ENCODE results near the gene TTC39B. TPM values are rescaled to one million over a fixed set of nuclear protein-coding genes. Genes with fewer than 3 reads are reported as not detected.
"Not testable (repeated sequence)": the region's sequence is repeated elsewhere in the genome, so short reads cannot be mapped to it uniquely, and the experiment has no call there.

Gene TTC39B
- total RNA-seq (2014; rRNA removed) = 9.0 and 9.2 TPM in 2 replicates
- polyA plus RNA-seq (2012) = 2.4 TPM

GRCh38 chr9:15306757-15307522 is at the start of gene TTC39B:
TSS of gene TTC39B (minus strand) at chr9:15307216. CDS start at chr9:15307125, 91 bp downstream.
- peak; percentile 91 for DNase-seq (ENCODE audit: low read depth)

DNA sequence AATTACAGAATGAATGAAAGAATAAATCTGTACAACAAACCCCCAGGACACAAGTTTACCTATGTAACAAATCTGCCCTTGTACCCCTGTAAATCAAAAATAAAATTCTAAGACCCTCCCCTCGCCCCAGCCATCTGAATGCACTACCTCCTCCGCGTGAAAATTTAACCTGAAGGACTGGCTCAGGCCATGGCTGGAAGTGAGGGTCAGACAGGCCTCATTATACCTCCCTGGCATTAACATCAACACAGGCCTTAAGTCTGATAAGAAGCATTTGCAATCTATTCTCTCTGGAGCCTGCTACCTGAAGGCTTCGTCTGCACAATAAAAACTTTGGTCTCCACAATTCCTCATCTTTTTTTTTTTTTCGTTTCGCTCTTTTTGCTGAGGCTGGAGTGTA is 48.7 kb upstream of the TTC39B start:
- DNase-seq (ENCODE audit: low read depth) = no peak

DNA sequence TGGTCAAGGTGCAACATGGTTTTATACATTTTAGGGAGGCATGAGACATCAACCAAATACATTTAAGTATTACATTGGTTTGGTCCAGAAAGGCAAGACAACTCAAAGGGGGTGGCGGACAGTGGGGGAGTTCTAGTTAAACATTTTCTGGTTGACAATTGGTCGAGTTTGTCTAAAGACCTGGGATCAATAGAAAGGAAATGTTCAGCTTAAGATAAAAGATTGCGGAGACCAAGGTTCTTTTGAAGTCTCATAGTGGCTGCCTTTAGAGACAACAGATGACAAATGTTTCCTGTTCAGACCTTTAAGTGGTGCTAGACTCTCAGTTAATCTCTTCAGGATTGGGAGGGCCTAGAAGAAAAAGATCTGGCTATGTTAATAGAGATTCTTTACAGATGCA is 47.7 kb upstream of the TTC39B start:
- no peak for DNase-seq (ENCODE audit: low read depth)

DNA sequence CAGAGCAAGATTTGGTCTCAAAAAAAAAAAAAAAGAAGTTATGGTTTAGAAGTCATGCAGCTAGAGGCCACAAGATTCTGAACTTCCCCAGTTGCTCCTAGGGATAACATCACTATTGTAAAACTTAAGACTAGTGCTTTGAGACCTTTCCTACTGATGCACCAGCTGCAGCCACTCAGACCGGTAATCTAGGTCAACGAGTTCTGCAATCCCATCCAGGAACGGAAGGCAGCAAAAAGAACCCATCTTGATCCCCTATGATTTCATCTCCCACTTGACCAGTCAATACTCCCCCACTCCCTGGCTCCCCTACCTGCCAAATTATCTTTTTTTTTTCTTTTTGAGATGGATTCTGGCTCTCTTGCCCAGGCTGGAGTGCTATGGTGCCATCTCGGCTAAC is 46.9 kb upstream of the TTC39B start:
- no peak for DNase-seq (ENCODE audit: low read depth)

DNA sequence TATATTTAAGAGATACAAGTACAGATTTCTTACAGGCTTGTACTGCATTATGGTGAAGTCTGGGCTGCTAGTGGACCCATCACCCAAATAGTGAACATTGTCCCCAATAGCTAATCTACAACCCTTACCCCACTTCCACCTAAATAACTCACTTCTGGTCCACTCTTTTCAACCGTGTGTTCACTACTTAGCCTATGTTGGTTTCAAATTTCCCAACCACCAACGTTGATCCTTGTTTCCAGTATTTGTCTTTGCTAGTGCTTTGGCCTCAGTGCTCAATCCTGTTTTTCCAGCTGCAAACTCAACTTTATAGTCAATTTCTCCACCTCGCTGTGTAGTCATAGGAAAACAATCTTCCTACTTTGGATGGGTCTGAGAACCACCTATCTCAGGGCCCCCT is 45.3 kb upstream of the TTC39B start:
- DNase-seq (ENCODE audit: low read depth) = no peak

- DNase-seq (ENCODE audit: low read depth) = peak; percentile 57
Observed at GRCh38 chr9:15349892-15350761, 43.1 kb upstream of the TTC39B start.

DNA sequence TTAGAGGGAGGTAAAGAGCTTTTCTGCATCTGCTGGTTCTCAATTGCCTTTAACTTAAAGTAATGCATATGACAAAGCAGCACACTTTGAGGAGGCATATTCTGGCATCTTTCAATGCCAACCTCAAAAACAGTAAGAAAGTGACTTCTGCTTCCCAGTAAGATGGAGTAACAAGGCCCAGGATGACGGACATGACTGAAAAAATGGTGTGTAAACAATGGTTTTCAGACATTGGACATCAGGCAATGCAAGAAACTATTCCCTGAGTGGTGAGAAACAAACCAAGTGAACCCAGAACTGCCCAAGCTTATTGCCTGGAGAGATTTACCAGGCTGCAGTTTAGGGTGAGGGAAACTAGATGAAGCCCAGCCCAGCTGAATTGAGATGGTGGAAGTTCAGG is 39.8 kb upstream of the TTC39B start:
- no peak for DNase-seq (ENCODE audit: low read depth)

GRCh38 chr9:15344191-15344590 is 37.2 kb upstream of the TTC39B start:
- no peak for DNase-seq (ENCODE audit: low read depth)

DNA sequence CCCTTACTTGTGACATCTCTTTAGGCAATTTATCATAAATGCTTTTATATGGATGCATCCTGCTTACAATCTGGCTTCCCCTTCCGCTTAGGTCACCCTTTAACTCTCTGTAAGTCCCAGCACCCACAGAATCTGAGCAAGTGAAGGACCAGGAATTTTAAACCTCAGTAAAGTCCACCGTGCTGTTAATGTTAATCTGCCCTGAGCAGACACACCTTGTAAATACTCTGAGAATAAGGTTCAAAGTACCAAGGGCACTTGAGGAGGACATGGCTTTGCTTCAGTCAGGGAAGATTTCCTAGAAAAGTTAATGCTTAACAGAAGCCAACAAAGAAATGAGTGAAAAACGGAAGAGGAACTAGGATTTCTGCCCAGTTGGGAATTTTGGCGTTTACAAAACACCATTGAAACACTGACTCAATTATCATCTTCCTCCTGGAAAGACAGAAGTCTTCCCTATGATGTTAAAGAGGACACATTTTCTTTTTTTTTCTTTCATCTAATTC is 26.4 kb upstream of the TTC39B start:
- no peak for DNase-seq (ENCODE audit: low read depth)

DNA sequence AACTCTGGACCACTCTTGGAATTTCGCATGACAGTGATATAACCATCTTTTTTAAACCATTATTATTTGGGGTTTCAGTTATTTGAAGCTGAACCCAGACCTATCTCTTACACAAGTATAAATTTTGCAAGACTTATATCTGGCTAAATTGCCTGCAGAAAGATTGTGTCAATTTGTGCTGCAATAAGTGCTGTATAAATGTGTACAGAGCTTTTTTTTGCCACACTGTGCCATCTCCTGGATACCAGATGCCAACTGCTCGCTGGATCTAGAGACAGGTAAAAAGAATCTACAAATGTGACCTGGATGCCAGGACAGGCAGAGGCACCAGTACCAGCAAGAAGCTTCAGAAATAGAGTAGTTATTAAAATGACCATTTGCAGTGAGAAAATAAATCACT is 25.9 kb upstream of the TTC39B start:
- no peak for DNase-seq (ENCODE audit: low read depth)

DNA sequence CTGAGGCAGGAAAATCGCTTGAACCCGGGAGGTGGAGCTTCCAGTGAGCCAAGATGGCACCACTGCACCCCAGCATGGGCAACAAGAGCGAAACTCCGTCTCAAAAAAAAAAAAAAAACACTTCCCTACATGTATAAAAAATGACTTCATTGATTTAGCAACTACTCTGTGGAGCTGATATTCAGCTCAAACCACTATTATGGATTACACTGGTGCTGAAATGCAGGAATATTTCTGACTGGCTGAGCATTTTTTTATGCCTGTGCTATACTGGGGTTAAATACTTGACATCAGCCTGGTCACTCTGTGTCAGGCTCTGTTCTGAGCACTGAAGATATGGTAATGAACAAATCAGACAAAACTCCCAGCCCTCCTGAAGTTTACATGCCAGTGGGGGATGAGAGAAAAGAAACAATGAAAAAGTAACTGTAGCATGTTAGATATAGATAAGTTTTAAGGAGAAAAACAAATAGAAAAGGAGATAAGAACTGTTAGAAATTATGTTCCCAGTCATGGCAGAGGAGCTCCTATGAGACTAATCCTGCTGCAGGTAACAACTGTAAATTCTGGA is 22.6 kb upstream of the TTC39B start:
- DNase-seq (ENCODE audit: low read depth) = no peak

- no peak for DNase-seq (ENCODE audit: low read depth)
Observed at GRCh38 chr9:15328946-15329345, 21.9 kb upstream of the TTC39B start.

DNA sequence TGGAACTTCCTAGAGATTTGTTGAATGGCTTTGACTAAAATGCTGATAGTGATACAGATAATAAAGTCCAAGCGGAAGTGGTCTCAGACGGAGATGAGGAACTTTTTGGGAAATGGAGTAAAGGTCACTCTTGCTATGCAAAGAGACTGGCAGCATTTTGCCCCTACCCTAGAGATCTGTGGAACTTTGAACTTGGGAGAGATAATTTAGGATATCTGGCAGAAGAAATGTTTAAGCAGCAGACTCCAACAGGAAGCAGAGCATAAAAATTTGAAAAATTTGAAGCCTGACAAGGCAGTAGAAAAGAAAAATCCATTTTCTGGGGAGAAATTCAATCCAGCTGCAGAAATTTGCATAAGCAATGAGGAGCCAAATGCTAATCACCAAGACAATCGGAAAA is 15.7 kb upstream of the TTC39B start:
- DNase-seq (ENCODE audit: low read depth) = not testable (repeated sequence)

- not testable (repeated sequence) for DNase-seq (ENCODE audit: low read depth)
Observed at GRCh38 chr9:15319661-15320060, 12.6 kb upstream of the TTC39B start.

- no peak for DNase-seq (ENCODE audit: low read depth)
Observed at GRCh38 chr9:15317836-15318235, 10.8 kb upstream of the TTC39B start.

DNA sequence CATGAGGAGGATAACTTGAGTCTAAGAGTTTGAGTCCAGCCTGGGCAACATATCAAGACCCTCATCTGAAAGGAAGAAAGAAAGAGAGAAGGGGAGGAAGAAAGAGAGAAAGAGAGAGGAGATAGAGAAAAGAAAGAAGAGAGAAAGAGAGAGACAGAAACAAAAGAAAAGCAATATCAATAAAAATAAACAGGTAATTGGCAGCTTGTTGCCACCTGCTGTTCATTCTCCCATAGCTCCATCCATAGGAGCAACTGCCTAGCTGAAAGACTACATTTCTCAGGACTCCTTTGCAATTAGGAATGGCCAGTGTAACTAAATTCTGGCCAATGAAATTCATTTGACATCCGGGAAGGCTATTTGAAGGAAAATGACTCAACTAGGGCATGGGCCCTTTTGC is 4.6 kb upstream of the TTC39B start:
- no peak for DNase-seq (ENCODE audit: low read depth)

DNA sequence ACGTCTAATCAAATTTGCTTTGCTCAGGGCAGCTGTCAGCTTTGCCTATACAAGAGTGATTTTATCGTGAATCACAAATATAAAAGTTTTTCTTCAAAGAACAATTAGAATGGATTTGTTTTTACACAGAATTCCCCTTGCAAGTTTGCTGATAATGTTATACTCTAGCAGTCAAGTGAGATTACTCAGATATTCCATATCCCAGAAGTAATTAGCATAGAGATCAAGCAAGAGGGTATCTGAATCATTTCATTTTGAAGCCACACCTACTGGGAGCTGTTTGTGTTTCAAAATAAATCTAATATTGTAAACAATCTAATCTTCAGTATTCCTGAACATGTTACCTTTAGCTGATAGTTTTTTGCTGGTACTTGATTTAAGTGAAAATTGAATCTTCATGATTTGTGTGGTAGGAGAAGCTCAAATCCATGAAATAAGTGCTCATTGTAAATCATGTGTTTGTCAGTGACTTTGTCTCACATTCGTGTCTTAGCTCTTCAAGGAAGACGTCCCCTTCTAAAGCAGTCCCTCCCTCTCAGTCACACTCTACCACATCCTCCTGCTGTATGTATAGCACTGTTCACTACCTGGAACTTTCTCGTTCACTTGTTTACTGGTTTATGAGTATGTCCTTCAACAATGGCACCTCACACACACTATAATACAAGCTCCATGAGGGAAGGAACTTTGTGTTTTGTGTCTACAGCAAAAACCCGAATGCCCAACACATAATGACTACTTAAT is 3.3 kb upstream of the TTC39B start:
- no peak for DNase-seq (ENCODE audit: low read depth)

DNA sequence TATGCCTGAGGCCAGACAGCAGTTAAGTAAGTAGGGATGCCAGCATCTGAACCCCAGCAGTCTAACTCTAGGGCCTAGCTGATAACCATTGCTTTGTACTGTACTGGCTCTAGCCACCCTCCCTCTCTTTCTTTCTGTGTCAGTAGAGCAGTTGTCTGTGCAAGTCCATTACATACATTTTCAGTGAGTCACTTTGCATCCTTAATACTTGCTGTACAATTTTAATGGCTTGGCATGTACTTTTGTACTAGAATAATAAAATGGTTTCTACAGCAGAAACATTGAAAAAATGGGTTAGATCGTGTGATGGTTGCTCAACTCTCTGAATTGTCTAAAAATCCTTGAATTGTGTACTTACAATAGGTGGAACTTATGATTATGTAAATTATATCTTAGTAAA is 1.5 kb upstream of the TTC39B start:
- DNase-seq (ENCODE audit: low read depth) = peak; percentile 73

DNA sequence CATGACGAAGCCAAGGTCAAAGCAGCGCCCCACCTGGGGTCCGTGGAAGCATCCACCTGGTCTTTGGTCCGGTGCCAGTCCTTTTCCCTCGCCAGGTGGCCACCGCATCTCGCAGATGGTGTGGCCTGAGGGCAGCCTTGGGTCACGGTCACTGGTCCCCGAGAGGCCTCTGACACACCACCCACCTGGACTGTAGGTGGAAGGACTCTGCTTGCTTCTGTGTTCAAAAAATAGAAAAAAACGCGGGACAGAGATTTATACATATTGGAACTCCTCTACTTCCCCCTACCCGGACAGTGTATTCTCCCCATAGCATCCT is 466 bp upstream of the TTC39B start:
- no peak for DNase-seq (ENCODE audit: low read depth)

DNA sequence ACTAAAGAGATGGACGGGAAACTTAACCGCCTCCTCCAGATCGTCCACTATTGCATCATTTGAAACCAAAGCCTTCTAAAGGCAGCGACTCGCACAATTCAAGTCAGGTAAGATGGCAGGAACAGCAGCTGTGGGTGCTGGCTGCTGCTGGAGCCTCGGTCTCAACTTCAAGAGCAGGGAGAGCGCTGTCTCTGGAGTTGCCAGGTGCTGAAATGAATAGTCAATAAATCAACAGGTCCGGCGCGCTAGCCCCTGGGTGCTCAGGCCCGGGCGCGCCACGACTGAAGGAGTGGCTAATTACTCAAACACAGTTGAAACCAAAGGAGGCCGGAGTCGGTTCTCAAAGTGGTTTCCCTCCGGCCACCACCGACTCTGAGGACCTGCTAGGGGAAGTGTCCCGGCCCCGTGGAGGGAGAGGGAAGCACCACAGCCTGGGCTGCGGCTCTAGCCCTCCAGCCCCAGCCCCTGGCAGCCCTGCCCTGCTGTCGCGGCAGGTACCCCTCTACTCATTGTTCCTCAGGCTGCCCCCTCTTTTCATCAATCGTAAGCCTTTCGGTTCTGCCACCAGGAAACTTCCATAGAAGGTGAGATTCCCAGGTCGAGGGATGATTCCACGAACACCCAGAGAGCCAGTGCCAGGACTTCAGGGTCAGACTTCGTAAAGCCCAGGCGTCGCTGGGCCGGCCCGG is 804 bp downstream of the TTC39B start:
- peak; percentile 70 for DNase-seq (ENCODE audit: low read depth)

- DNase-seq (ENCODE audit: low read depth) = no peak
Observed at GRCh38 chr9:15305470-15305869, 1.5 kb downstream of the TTC39B start.
